HepG2 (cell line): ENCODE measurements around the gene WWP2. TPM values are rescaled to one million over a fixed set of nuclear protein-coding genes. Genes with fewer than 3 reads are reported as not detected.
A peak's percentile ranks its signal among the peaks of the same experiment; 100 is the strongest.

ENCODE experiments used
- ATAC-seq: fragments of 200-7000 bp; cut with Tn5 transposase; 3 replicates; pipeline ENCODE4 v1.9.1; 2020; ENCODE audit warnings: mild to moderate bottlenecking, moderate library complexity
- BruUV-seq: library from RNA; stranded (reverse); fragments of 400-500 nt; replicated peaks from 2 replicates; lab custom pipeline; 2021; lab: Mats Ljungman, UMichigan
- CTCF ChIA-PET: fragments of 300-600 bp; formaldehyde crosslinking; extraction: SDS; loops from one replicate; lab custom pipeline; 2021; ENCODE audit warnings: low total read pairs, inconsistent platforms, low intra/inter-chr PET ratio; lab: Yijun Ruan, JAX
- POLR2A ChIA-PET: fragments of 350-600 bp; sonication (Branson Sonifier 250); formaldehyde crosslinking; loops from one replicate; lab custom pipeline; 2020; ENCODE audit warnings: antibody characterized with exemption, inconsistent platforms; lab: Yijun Ruan, JAX
- DNase-seq: peaks from one replicate; pipeline ENCODE4 v3.0.0-alpha.2; 2015; ENCODE audit warnings: low spot score
- FAIRE-seq: peaks from 3 replicates; lab custom pipeline; 2011; peaks lifted over from hg19 to GRCh38; lab: Jason Lieb, UNC
- H2AFZ ChIP-seq: one replicate; pipeline ENCODE4 v1.6.1; 2011; ENCODE audit warnings: low read length, inconsistent platforms
- H3K27ac ChIP-seq: fragments of 300-600 bp; 3 replicates; pipeline ENCODE4 v1.8.0; 2011; ENCODE audit warnings: mixed run types, mild to moderate bottlenecking, mixed read lengths, low read length, inconsistent platforms; ENCODE audit not compliant: insufficient read depth; ENCODE audit errors: extremely low read length
- H3K27me3 ChIP-seq, 2 experiments: fragments of 200-600 bp in 1 of 2; 2 replicates in 1 of 2; 3 replicates in 1 of 2; pipeline versions ENCODE4 v1.6.0 to v1.8.0; 2011; ENCODE audit warnings: low read length in 2 of 2, mild to moderate bottlenecking in 2 of 2, moderate library complexity in 2 of 2, inconsistent platforms in 1 of 2; ENCODE audit not compliant: insufficient read depth in 2 of 2, control insufficient read depth in 1 of 2
- H3K36me3 ChIP-seq, 2 experiments: fragments of 200-600 bp in 1 of 2; replicated peaks in 1 of 2; 2 replicates in 1 of 2; 3 replicates in 1 of 2; pipeline versions ENCODE4 v1.5.1 to v1.8.0; 2011; ENCODE audit warnings: low read length in 2 of 2, inconsistent platforms in 1 of 2; ENCODE audit not compliant: insufficient read depth in 2 of 2, control insufficient read depth in 1 of 2
- H3K4me1 ChIP-seq: 2 replicates; pipeline ENCODE4 v1.5.1; 2012; ENCODE audit warnings: low read length, inconsistent platforms; ENCODE audit not compliant: insufficient read depth
- H3K4me2 ChIP-seq: 2 replicates; pipeline ENCODE4 v1.6.0; 2011; ENCODE audit warnings: low read depth, low read length, inconsistent platforms
- H3K4me3 ChIP-seq, 3 experiments: fragments of 200-600 bp in 1 of 3; sonication (generic), shearing (Covaris generic) in 1 of 3; replicated peaks in 1 of 3; 2 replicates each; pipeline ENCODE4 v1.5.1; 2011 to 2016; ENCODE audit warnings: low read length in 3 of 3, inconsistent platforms in 2 of 3, low read depth in 2 of 3, mild to moderate bottlenecking in 2 of 3, control low read depth in 1 of 3, mixed read lengths in 1 of 3; ENCODE audit not compliant: insufficient read depth in 1 of 3
- H3K79me2 ChIP-seq: one replicate; pipeline ENCODE4 v1.6.1; 2011; ENCODE audit warnings: low read length, inconsistent platforms; ENCODE audit not compliant: insufficient read depth
- H3K9ac ChIP-seq: 2 replicates; pipeline ENCODE4 v1.6.0; 2011; ENCODE audit warnings: mild to moderate bottlenecking, low read depth, low read length, inconsistent platforms; ENCODE audit not compliant: insufficient read depth
- H3K9me3 ChIP-seq: 2 replicates; pipeline ENCODE4 v1.5.1; 2012; ENCODE audit warnings: mild to moderate bottlenecking, low read length
- H4K20me1 ChIP-seq: 2 replicates; pipeline ENCODE4 v1.6.0; 2011; ENCODE audit warnings: inconsistent platforms, mild to moderate bottlenecking, low read length, moderate library complexity; ENCODE audit not compliant: insufficient read depth
- ARID2 ChIP-seq: sonication (generic); formaldehyde crosslinking; IDR thresholded peaks from 2 replicates; pipeline ENCODE4 v1.8.1; 2022; ENCODE audit warnings: mild to moderate bottlenecking, missing genetic modification reagents, borderline replicate concordance
- ARNTL ChIP-seq: sonication (generic); formaldehyde crosslinking; IDR thresholded peaks from 2 replicates; pipeline ENCODE4 v1.4.0; 2020; ENCODE audit warnings: mild to moderate bottlenecking, missing genetic modification reagents
- ATF4 ChIP-seq, 2 experiments: fragments of 450-650 bp in 1 of 2; sonication (generic) in 1 of 2; formaldehyde crosslinking; IDR thresholded peaks; 2 replicates each; pipeline versions ENCODE4 v1.5.0 to v1.8.0; 2020 to 2022; ENCODE audit warnings: mild to moderate bottlenecking in 1 of 2, missing genetic modification reagents in 1 of 2
- FOSL2 ChIP-seq: sonication (generic); formaldehyde crosslinking; IDR thresholded peaks from 2 replicates; pipeline ENCODE4 v1.4.0; 2020; ENCODE audit warnings: missing genetic modification reagents
- FOXA3 ChIP-seq: IDR thresholded peaks from 2 replicates; pipeline ENCODE4 v1.6.1; 2016; ENCODE audit warnings: missing genetic modification reagents, missing compliant biosample characterization
- HIC2 ChIP-seq: sonication (generic); formaldehyde crosslinking; IDR thresholded peaks from 2 replicates; pipeline ENCODE4 v1.9.0; 2022; ENCODE audit warnings: low read depth, missing genetic modification reagents
- HNRNPH1 ChIP-seq: fragments of 200-400 bp; formaldehyde crosslinking; optimal IDR thresholded peaks from 2 replicates; pipeline ENCODE3; 2017; ENCODE audit warnings: mild to moderate bottlenecking, low read depth, low read length
- IRF9 ChIP-seq: sonication (generic); formaldehyde crosslinking; IDR thresholded peaks from 2 replicates; pipeline ENCODE4 v1.8.0; 2022; ENCODE audit warnings: missing genetic modification reagents, mild to moderate bottlenecking, borderline replicate concordance
- MAFF ChIP-seq: IDR thresholded peaks from 2 replicates; pipeline ENCODE4 v1.6.1; 2011; ENCODE audit warnings: low read depth, low read length, improper control_type of control experiment
- MAFK ChIP-seq, 2 experiments: IDR thresholded peaks in 1 of 2; conservative IDR thresholded peaks in 1 of 2; 2 replicates each; pipeline ENCODE4 v1.6.1; 2011; ENCODE audit warnings: improper control_type of control experiment in 2 of 2, low read length in 2 of 2
- MXI1 ChIP-seq: IDR thresholded peaks from 3 replicates; pipeline ENCODE4 v1.6.1; 2012; ENCODE audit warnings: low read depth, low read length, inconsistent platforms, borderline replicate concordance
- NFATC3 ChIP-seq: sonication (generic); formaldehyde crosslinking; IDR thresholded peaks from 2 replicates; pipeline ENCODE4 v1.5.1; 2020; ENCODE audit warnings: mild to moderate bottlenecking, missing genetic modification reagents
- NFE2L2 ChIP-seq: fragments of 150-350 bp; IDR thresholded peaks from 2 replicates; pipeline ENCODE4 v1.6.1; 2014; ENCODE audit warnings: low read length
- SAP130 ChIP-seq: IDR thresholded peaks from 2 replicates; pipeline ENCODE4 v1.6.1; 2016; ENCODE audit warnings: low read depth
- SRSF1 ChIP-seq: fragments of 200-400 bp; formaldehyde crosslinking; optimal IDR thresholded peaks from 2 replicates; pipeline ENCODE3; 2017; ENCODE audit warnings: mild to moderate bottlenecking, low read depth, low read length, moderate library complexity
- XBP1 ChIP-seq: sonication (generic); formaldehyde crosslinking; IDR thresholded peaks from 2 replicates; pipeline ENCODE4 v1.5.0; 2020; ENCODE audit warnings: missing genetic modification reagents
- ZEB1 ChIP-seq: IDR thresholded peaks from 2 replicates; pipeline ENCODE4 v1.6.1; 2012; ENCODE audit warnings: mild to moderate bottlenecking, low read depth, inconsistent platforms; ENCODE audit not compliant: insufficient replicate concordance
- ZKSCAN8 ChIP-seq: IDR thresholded peaks from 2 replicates; pipeline ENCODE4 v1.6.1; 2016; ENCODE audit warnings: borderline replicate concordance, missing genetic modification reagents, missing compliant biosample characterization
- ZNF615 ChIP-seq: sonication (generic); formaldehyde crosslinking; IDR thresholded peaks from 2 replicates; pipeline ENCODE4 v1.5.0; 2020; ENCODE audit warnings: mild to moderate bottlenecking, missing genetic modification reagents, borderline replicate concordance
- ZNF678 ChIP-seq: sonication (generic); formaldehyde crosslinking; IDR thresholded peaks from 2 replicates; pipeline ENCODE4 v1.4.0; 2020; ENCODE audit warnings: mild to moderate bottlenecking, missing genetic modification reagents
- ZNF737 ChIP-seq: sonication (generic); formaldehyde crosslinking; IDR thresholded peaks from 2 replicates; pipeline ENCODE4 v1.5.0; 2020; ENCODE audit warnings: missing genetic modification reagents, mild to moderate bottlenecking, borderline replicate concordance
- ZNF773 ChIP-seq: sonication (generic); formaldehyde crosslinking; IDR thresholded peaks from 2 replicates; pipeline ENCODE4 v1.4.0; 2020; ENCODE audit warnings: missing genetic modification reagents, borderline replicate concordance
- ZNF790 ChIP-seq: sonication (generic); formaldehyde crosslinking; IDR thresholded peaks from 2 replicates; pipeline ENCODE4 v1.8.0; 2022; ENCODE audit warnings: missing genetic modification reagents, mild to moderate bottlenecking, borderline replicate concordance
- ZNF878 ChIP-seq: sonication (generic); formaldehyde crosslinking; IDR thresholded peaks from 2 replicates; pipeline ENCODE4 v1.8.1; 2023; ENCODE audit warnings: mild to moderate bottlenecking, missing genetic modification reagents, moderate library complexity
- WGBS: methylation state at CpG from one replicate; pipeline ENCODE4 v1.1.6; 2017; ENCODE audit warnings: low lambda C conversion rate; 5-methylcytosine and 5-hydroxymethylcytosine counted together
- in situ Hi-C: cut with HindIII; loops from 2 replicates; pipeline ENCODE4 v1.10.0; 2017; ENCODE audit warnings: low pct_unique_long_range_greater_than_20kb; ENCODE audit not compliant: extremely low pct_ligation_motif_present
- intact Hi-C: fragments of 100-400 bp; cut with micrococcal nuclease; formaldehyde crosslinking; loops from one replicate; pipeline ENCODE4 v1.10.0; 2022; ENCODE audit not compliant: unreplicated experiment
- polyA plus RNA-seq, 8 experiments: library from polyadenylated mRNA; depleted of rRNA in 3 of 8; stranded (reverse) in 7 of 8; unstranded in 1 of 8; fragments of >200 nt; fragmentation: Illumina TruSeq in 4 of 8; extraction: Trizol in 4 of 8; gene quantifications; 2 replicates each; pipeline versions ENCODE4 v1.2.1 to v1.2.3, GENCODE V29; 2011 to 2016; ENCODE audit warnings: low read depth in 4 of 8, missing spikeins in 1 of 8, mixed read lengths in 1 of 8; ENCODE audit not compliant: insufficient read depth in 1 of 8
- total RNA-seq, 5 experiments: library from RNA; depleted of rRNA; stranded (reverse); fragments of >200 nt; fragmentation: Illumina TruSeq; extraction: Trizol; gene quantifications; 2 replicates each; pipeline ENCODE4 v1.2.3, GENCODE V29; 2016; ENCODE audit warnings: low read depth in 1 of 5

Gene WWP2
- total and polyA plus RNA-seq, 2 of the 13 experiments (the other 11 are each of a cell fraction or from before 2014, with no cell fraction given), result 11.4 to 28.2 TPM

GRCh38 chr16:69812688-69813014, 50.5 kb downstream of the WWP2 start:
- Histone ChIP-seq H3K79me2 (no peaks in the 10 kb centered on the region), H2AFZ (no peak overlapping the region), H3K4me3 (no peak overlapping the region), H3K4me1 (peaks cover 60% of the 10 kb centered on the region), H3K27me3 (no peaks in the 10 kb centered on the region), H3K9me3 (no peaks in the 10 kb centered on the region), H3K4me2 (no peak overlapping the region), H3K36me3 (peaks cover 0 to 10% of the 10 kb centered on the region in 2 experiments; a peak in 3 of 5 replicates), H4K20me1 (no peaks in the 10 kb centered on the region), H3K9ac (no peak overlapping the region), H3K27ac (peak overlapping the region; percentile 48)
- intact Hi-C loops (no loop called here), in situ Hi-C loops (no loop called here)
- ATAC-seq (peak; percentile 45; the same call in 2 of the 3 replicates), FAIRE-seq (peak; percentile 21), DNase-seq (no peak)
- POLR2A ChIA-PET, result interaction anchor here (0.6 to 4.7 kb wide), 4 partner anchors 9 to 46 kb away, joined by 3 to 25 read pairs (median 10); no protein-coding TSS in a partner anchor
- BruUV-seq, result no TSS peak
- WGBS, result 95% methylated on average over 2 of the region's 2 CpGs
- CTCF ChIA-PET, result no interaction called here
- TF ChIP-seq HNRNPH1 (no peak), ARNTL (CRISPR knock-in tag) (no peak), ZNF615 (CRISPR knock-in tag) (no peak), IRF9 (CRISPR knock-in tag) (no peak), ZNF678 (CRISPR knock-in tag) (no peak), ARID2 (CRISPR knock-in tag) (no peak), ZEB1 (no peak), MAFF (peak; percentile 89), ATF4 (CRISPR knock-in tag; IDR thresholded peaks at IDR 0.05) (0 out of 4 replicates have a peak, but pooled peaks of 1 of the 2 experiments have one; percentile 28), FOXA3 (CRISPR knock-in tag) (peak; percentile 28; the same call in 1 of the 2 replicates), ZNF790 (CRISPR knock-in tag) (no peak), ZNF737 (CRISPR knock-in tag) (no peak), NFE2L2 (peak; percentile 80), ZNF773 (no peak), MAFK (conservative IDR thresholded peaks at IDR 0.05 in 1 of 2, IDR thresholded peaks at IDR 0.05 in 1 of 2; ENCODE audit: low read length in 2 of 2) (peak; percentile 84 to 85), SRSF1 (no peak), ZNF878 (no peak), SAP130 (0 out of 2 replicates have a peak, but pooled peaks have one; percentile 3), NFATC3 (0 out of 2 replicates have a peak, but pooled peaks have one; percentile 1), MXI1 (0 out of 3 replicates have a peak, but pooled peaks have one; percentile 15), ZKSCAN8 (no peak), HIC2 (CRISPR knock-in tag) (no peak), XBP1 (no peak), FOSL2 (CRISPR knock-in tag) (peak; percentile 81)
